H9 (cell line): ENCODE measurements around the gene C22orf23. TPM values are rescaled to one million over a fixed set of nuclear protein-coding genes. Genes with fewer than 3 reads are reported as not detected.

ENCODE experiments used
- DNase-seq: peaks from one replicate; pipeline ENCODE4 v3.0.0-alpha.2; 2017
- H2AFZ ChIP-seq: one replicate; pipeline ENCODE4 v1.6.1; 2013; ENCODE audit warnings: mild to moderate bottlenecking, low read length, control low read depth, moderate library complexity
- H2AK5ac ChIP-seq: 2 replicates; pipeline ENCODE4 v1.6.1; 2013; ENCODE audit warnings: low read length, control low read depth, mixed read lengths; ENCODE audit not compliant: insufficient read length
- H2BK120ac ChIP-seq: one replicate; pipeline ENCODE4 v1.6.1; 2013; ENCODE audit warnings: low read depth, mild to moderate bottlenecking, low read length, control low read depth, inconsistent platforms; ENCODE audit not compliant: poor library complexity, severe bottlenecking
- H2BK12ac ChIP-seq: 2 replicates; pipeline ENCODE4 v1.6.1; 2013; ENCODE audit warnings: low read length, control low read depth, mixed read lengths, low read depth; ENCODE audit not compliant: insufficient read length
- H2BK15ac ChIP-seq: 2 replicates; pipeline ENCODE4 v1.6.1; 2013; ENCODE audit warnings: low read depth, low read length, control low read depth
- H2BK20ac ChIP-seq: one replicate; pipeline ENCODE4 v1.6.1; 2013; ENCODE audit warnings: low read depth, mild to moderate bottlenecking, low read length, control low read depth, inconsistent platforms; ENCODE audit not compliant: poor library complexity, severe bottlenecking
- H2BK5ac ChIP-seq: 2 replicates; pipeline ENCODE4 v1.6.1; 2013; ENCODE audit warnings: low read length, control low read depth, mixed read lengths; ENCODE audit not compliant: insufficient read length
- H3K14ac ChIP-seq: 2 replicates; pipeline ENCODE4 v1.6.1; 2013; ENCODE audit warnings: low read length, control low read depth; ENCODE audit not compliant: insufficient read depth
- H3K18ac ChIP-seq: 2 replicates; pipeline ENCODE4 v1.6.1; 2013; ENCODE audit warnings: low read depth, mild to moderate bottlenecking, mixed read lengths, low read length, control low read depth; ENCODE audit not compliant: insufficient read length
- H3K23ac ChIP-seq: 2 replicates; pipeline ENCODE4 v1.6.1; 2013; ENCODE audit warnings: low read length, control low read depth, mixed read lengths, low read depth; ENCODE audit not compliant: insufficient read length
- H3K23me2 ChIP-seq: 2 replicates; pipeline ENCODE4 v1.6.1; 2013; ENCODE audit warnings: low read depth, mild to moderate bottlenecking, mixed read lengths, low read length, control low read depth; ENCODE audit not compliant: insufficient read length, poor library complexity, severe bottlenecking
- H3K27ac ChIP-seq: 2 replicates; pipeline ENCODE4 v1.5.1; 2013; ENCODE audit warnings: low read length, control low read depth, mixed read lengths, low read depth; ENCODE audit not compliant: insufficient read length
- H3K27me3 ChIP-seq: 2 replicates; pipeline ENCODE4 v1.6.1; 2013; ENCODE audit warnings: low read length, control low read depth, inconsistent platforms; ENCODE audit not compliant: insufficient read depth
- H3K4ac ChIP-seq: 2 replicates; pipeline ENCODE4 v1.6.1; 2013; ENCODE audit warnings: low read depth, mild to moderate bottlenecking, control low read depth, inconsistent platforms, low read length, moderate library complexity
- H3K4me1 ChIP-seq: 2 replicates; pipeline ENCODE4 v1.6.1; 2013; ENCODE audit warnings: low read length, control low read depth, inconsistent platforms; ENCODE audit not compliant: insufficient read depth
- H3K4me2 ChIP-seq: 2 replicates; pipeline ENCODE4 v1.6.1; 2013; ENCODE audit warnings: low read length, control low read depth, mixed read lengths; ENCODE audit not compliant: insufficient read length, insufficient read depth
- H3K56ac ChIP-seq: 2 replicates; pipeline ENCODE4 v1.6.1; 2013; ENCODE audit warnings: low read depth, mild to moderate bottlenecking, mixed read lengths, low read length, control low read depth; ENCODE audit not compliant: insufficient read length
- H3K79me1 ChIP-seq: 2 replicates; pipeline ENCODE4 v1.6.1; 2013; ENCODE audit warnings: low read depth, mild to moderate bottlenecking, moderate library complexity, low read length, control low read depth, inconsistent platforms; ENCODE audit not compliant: insufficient read depth, poor library complexity, severe bottlenecking
- H3K79me2 ChIP-seq: 2 replicates; pipeline ENCODE4 v1.6.1; 2013; ENCODE audit warnings: low read length, control low read depth, inconsistent platforms; ENCODE audit not compliant: insufficient read depth
- H3K9ac ChIP-seq: 2 replicates; pipeline ENCODE4 v1.6.1; 2013; ENCODE audit warnings: low read length, control low read depth, mixed read lengths; ENCODE audit not compliant: insufficient read length; ENCODE audit errors: extremely low read depth
- H3K9me3 ChIP-seq: one replicate; pipeline ENCODE4 v1.6.1; 2013; ENCODE audit warnings: low read depth, low read length, inconsistent platforms; ENCODE audit not compliant: control insufficient read depth
- H3T11ph ChIP-seq: one replicate; pipeline ENCODE4 v1.6.1; 2013; ENCODE audit warnings: mild to moderate bottlenecking, low read length, control low read depth, inconsistent platforms
- H4K20me1 ChIP-seq: one replicate; pipeline ENCODE4 v1.6.1; 2013; ENCODE audit not compliant: control insufficient read depth, insufficient read length, insufficient read depth
- H4K5ac ChIP-seq: 2 replicates; pipeline ENCODE4 v1.6.1; 2013; ENCODE audit warnings: low read depth, mild to moderate bottlenecking, mixed read lengths, low read length, control low read depth; ENCODE audit not compliant: insufficient read length
- H4K8ac ChIP-seq: replicated peaks from 2 replicates; pipeline ENCODE4 v1.6.1; 2013; ENCODE audit warnings: low read length, control low read depth, mixed read lengths, low read depth; ENCODE audit not compliant: insufficient read length
- H4K91ac ChIP-seq: 2 replicates; pipeline ENCODE4 v1.6.1; 2013; ENCODE audit warnings: low read depth, mild to moderate bottlenecking, moderate library complexity, mixed read lengths, low read length, control low read depth; ENCODE audit not compliant: insufficient read length
- H3K27ac Mint-ChIP-seq, 3 experiments: 2 replicates in 2 of 3; 3 replicates in 1 of 3; pipeline ENCODE4 v1.8.0; 2020 to 2021; ENCODE audit warnings: mixed read lengths in 3 of 3, mild to moderate bottlenecking in 1 of 3, moderate library complexity in 1 of 3
- H3K27me3 Mint-ChIP-seq: 2 replicates; pipeline ENCODE4 v1.8.0; 2021; ENCODE audit warnings: low read depth, mild to moderate bottlenecking, moderate library complexity, mixed read lengths
- H3K36me3 Mint-ChIP-seq, 3 experiments: 2 replicates in 2 of 3; 3 replicates in 1 of 3; pipeline ENCODE4 v1.8.0; 2020 to 2021; ENCODE audit warnings: low read depth in 3 of 3, mixed read lengths in 3 of 3; ENCODE audit not compliant: insufficient read depth in 1 of 3
- H3K4me1 Mint-ChIP-seq, 2 experiments: 2 replicates each; pipeline ENCODE4 v1.8.0; 2020; ENCODE audit warnings: mixed read lengths in 2 of 2
- H3K4me3 Mint-ChIP-seq, 2 experiments: 2 replicates in 1 of 2; 3 replicates in 1 of 2; pipeline ENCODE4 v1.8.0; 2020 to 2021; ENCODE audit warnings: mild to moderate bottlenecking in 2 of 2, mixed read lengths in 2 of 2, moderate library complexity in 1 of 2
- H3K9me3 Mint-ChIP-seq, 2 experiments: 2 replicates in 1 of 2; 3 replicates in 1 of 2; pipeline ENCODE4 v1.8.0; 2020; ENCODE audit warnings: mild to moderate bottlenecking in 2 of 2, mixed read lengths in 2 of 2, moderate library complexity in 1 of 2
- CTCF ChIP-seq: fragments of 200-600 bp; sonication (generic); conservative IDR thresholded peaks from 3 replicates; pipeline ENCODE4 v1.8.0; 2021; ENCODE audit warnings: antibody characterized with exemption, mild to moderate bottlenecking
- WGBS: extraction: QIAGEN DNeasy Blood & Tissue Kit; methylation state at CpG from one replicate; pipeline ENCODE4 v1.1.7; 2013; ENCODE audit warnings: missing lambda C conversion rate, low lambda C conversion rate, mixed read lengths; ENCODE audit not compliant: insufficient read length; ENCODE audit errors: extremely low coverage; 5-methylcytosine and 5-hydroxymethylcytosine counted together
- total RNA-seq: library from RNA; stranded (reverse); gene quantifications from 2 replicates; pipeline ENCODE4 v1.2.1, GENCODE V29; 2021

C22orf23 gene
- total RNA-seq, 1 experiment from 2014 or later = 0.57 TPM

GRCh38 chr22:37991731-37992442, 38.5 kb upstream of the C22orf23 start:
- H3K27ac ChIP-seq = no peak overlapping the region
- Mint-ChIP-seq H3K27me3 (peaks cover 8% of the 10 kb centered on the region), H3K4me3 (no peak overlapping the region), H3K36me3 (no peaks in the 10 kb centered on the region), H3K9me3 (no peaks in the 10 kb centered on the region), H3K27ac (no peak overlapping the region), H3K4me1 (peaks cover 7 to 13% of the 10 kb centered on the region in 2 experiments)
- H3K56ac ChIP-seq = no peak overlapping the region
- no peaks in the 10 kb centered on the region for H3K27me3 ChIP-seq
- DNase-seq = no peak
- H2AK5ac ChIP-seq = no peak overlapping the region
- TF ChIP-seq CTCF = no peak
- no peak overlapping the region for H2BK120ac ChIP-seq
- H2BK12ac ChIP-seq = no peak overlapping the region
- no peak overlapping the region for H3K9ac ChIP-seq
- no peaks in the 10 kb centered on the region for H3K9me3 ChIP-seq
- H3T11ph ChIP-seq = no peak overlapping the region
- no peak overlapping the region for H2BK15ac ChIP-seq
- H3K4me1 ChIP-seq = no peaks in the 10 kb centered on the region; the same call in 1 of the 2 replicates
- H3K18ac ChIP-seq = no peak overlapping the region
- no peaks in the 10 kb centered on the region for H4K20me1 ChIP-seq
- H2BK20ac ChIP-seq = no peak overlapping the region
- H3K14ac ChIP-seq = no peak overlapping the region
- no peak overlapping the region for H2AFZ ChIP-seq
- no peaks in the 10 kb centered on the region for H3K79me1 ChIP-seq
- H4K5ac ChIP-seq = no peak overlapping the region
- no peak overlapping the region for H3K4me2 ChIP-seq
- WGBS = no CpG with 5 or more reads among the region's 6 CpGs
- no peak overlapping the region for H4K8ac ChIP-seq
- no peak overlapping the region for H3K4ac ChIP-seq
- no peak overlapping the region for H3K23ac ChIP-seq
- no peak overlapping the region for H2BK5ac ChIP-seq
- no peaks in the 10 kb centered on the region for H3K79me2 ChIP-seq
- no peaks in the 10 kb centered on the region for H3K23me2 ChIP-seq
- H4K91ac ChIP-seq = no peak overlapping the region
